SJSA1 (cell line): Measurements from ENCODE around the gene UNC119. TPM values are rescaled to one million over a fixed set of nuclear protein-coding genes. Genes with fewer than 3 reads are reported as not detected.

ENCODE experiments used
- DNase-seq, 2 experiments: peaks; one replicate each; pipeline ENCODE4 v3.0.0-alpha.2; 2015 to 2020; ENCODE audit warnings: low spot score in 2 of 2, low read depth in 1 of 2
- H3K27ac ChIP-seq: fragments of 250-450 bp; sonication (Bioruptor Pico); 2 replicates; pipeline ENCODE4 v1.5.1; 2020; ENCODE audit warnings: mild to moderate bottlenecking, moderate library complexity
- H3K27me3 ChIP-seq: fragments of 250-450 bp; sonication (Bioruptor Pico); replicated peaks from 2 replicates; pipeline ENCODE4 v1.5.1; 2020; ENCODE audit warnings: mild to moderate bottlenecking, moderate library complexity
- H3K36me3 ChIP-seq: fragments of 250-450 bp; sonication (Bioruptor Pico); 2 replicates; pipeline ENCODE4 v1.5.1; 2020; ENCODE audit warnings: mild to moderate bottlenecking
- H3K4me1 ChIP-seq: fragments of 250-450 bp; sonication (Bioruptor Pico); replicated peaks from 2 replicates; pipeline ENCODE4 v1.6.1; 2021; ENCODE audit warnings: mild to moderate bottlenecking
- H3K4me3 ChIP-seq: fragments of 250-450 bp; sonication (Bioruptor Pico); 2 replicates; pipeline ENCODE4 v1.5.1; 2020; ENCODE audit warnings: mild to moderate bottlenecking
- H3K9me3 ChIP-seq: fragments of 250-450 bp; sonication (Bioruptor Pico); replicated peaks from 2 replicates; pipeline ENCODE4 v1.5.1; 2020; ENCODE audit warnings: mild to moderate bottlenecking
- total RNA-seq: library from RNA; depleted of rRNA; stranded (reverse); fragments of >200 nt; shearing (Covaris generic); gene quantifications from 2 replicates; pipeline ENCODE4 v1.2.3, GENCODE V29; 2014; rRNA removed

UNC119 gene
- total RNA-seq, 1 experiment from 2014 or later: 27.2 TPM

GRCh38 chr17:28499684-28500357 is 52.6 kb downstream of the UNC119 start:
- no peaks in the 10 kb centered on the region for H3K36me3 ChIP-seq
- no peaks in the 10 kb centered on the region for H3K9me3 ChIP-seq
- H3K4me1 ChIP-seq: no peaks in the 10 kb centered on the region
- H3K4me3 ChIP-seq: no peak overlapping the region
- H3K27ac ChIP-seq: no peak overlapping the region
- no peak for DNase-seq
- H3K27me3 ChIP-seq: peaks cover 22% of the 10 kb centered on the region

GRCh38 chr17:28499364-28499664 is 53.1 kb downstream of the UNC119 start:
- H3K4me1 ChIP-seq: no peaks in the 10 kb centered on the region
- DNase-seq: no peak

GRCh38 chr17:28498652-28499363 is 53.6 kb downstream of the UNC119 start:
- Histone ChIP-seq H3K27me3 (peaks cover 13% of the 10 kb centered on the region), H3K9me3 (no peaks in the 10 kb centered on the region), H3K4me1 (no peaks in the 10 kb centered on the region), H3K4me3 (no peak overlapping the region), H3K36me3 (no peaks in the 10 kb centered on the region), H3K27ac (no peak overlapping the region)
- DNase-seq: no peak

More at GRCh38 chr17:28499364-28499664, 53.1 kb downstream of the UNC119 start:
- H3K36me3 ChIP-seq: no peaks in the 10 kb centered on the region
- peaks cover 17% of the 10 kb centered on the region for H3K27me3 ChIP-seq
- H3K27ac ChIP-seq: no peak overlapping the region
- no peak overlapping the region for H3K4me3 ChIP-seq
- H3K9me3 ChIP-seq: no peaks in the 10 kb centered on the region

- Histone ChIP-seq H3K4me3 (no peak overlapping the region), H3K27ac (no peak overlapping the region), H3K27me3 (peaks cover 8% of the 10 kb centered on the region), H3K36me3 (no peaks in the 10 kb centered on the region), H3K9me3 (no peaks in the 10 kb centered on the region), H3K4me1 (no peaks in the 10 kb centered on the region)
- DNase-seq: no peak
These were observed 54.5 kb downstream of the UNC119 start for GRCh38 chr17:28497931-28498330.

Other genes with a start within 250 kb of the UNC119 start
- 51.0 and 61.5 TPM in 2 replicates for gene TMEM97, start 233.4 kb downstream of the UNC119 start, total RNA-seq
- 40.2 and 52.1 TPM in 2 replicates for gene IFT20, start 217.2 kb downstream of the UNC119 start, total RNA-seq
- gene TNFAIP1, start 216.9 kb downstream of the UNC119 start, total RNA-seq: 30.0 and 30.1 TPM in 2 replicates
- 110 and 125 TPM in 2 replicates for gene POLDIP2, start 195.1 kb downstream of the UNC119 start, total RNA-seq
- not detected in 2 replicates for gene SEBOX, start 187.4 kb downstream of the UNC119 start, total RNA-seq
- 0.08 TPM in 1 of 2 replicates, not detected in the other for gene VTN, start 182.3 kb downstream of the UNC119 start, total RNA-seq
- gene SARM1, start 180.9 kb downstream of the UNC119 start, total RNA-seq: 10.8 and 18.0 TPM in 2 replicates
- 1.8 and 2.5 TPM in 2 replicates for gene SLC46A1, start 146.4 kb downstream of the UNC119 start, total RNA-seq
- not detected in 2 replicates for gene SLC13A2, start 79.0 kb downstream of the UNC119 start, total RNA-seq
- not detected in 2 replicates for gene FOXN1, start 46.3 kb downstream of the UNC119 start, total RNA-seq
- 40.8 and 81.8 TPM in 2 replicates for gene PIGS, start 18.9 kb upstream of the UNC119 start, total RNA-seq
- gene ALDOC, start 24.3 kb upstream of the UNC119 start, total RNA-seq: 6.1 and 9.4 TPM in 2 replicates
- gene SPAG5, start 46.4 kb upstream of the UNC119 start, total RNA-seq: 105 and 108 TPM in 2 replicates
- 5.0 TPM in 1 of 2 replicates, not detected in the other for gene RSKR, start 61.6 kb upstream of the UNC119 start, total RNA-seq
- gene BLTP2, start 92.5 kb upstream of the UNC119 start, total RNA-seq: 52.0 and 58.8 TPM in 2 replicates
- 59.8 and 125 TPM in 2 replicates for gene SDF2, start 109.3 kb upstream of the UNC119 start, total RNA-seq
- 25.9 and 39.3 TPM in 2 replicates for gene SUPT6H, start 109.6 kb upstream of the UNC119 start, total RNA-seq
- 0.53 and 0.69 TPM in 2 replicates for gene PROCA1, start 159.3 kb upstream of the UNC119 start, total RNA-seq
- 1,039 and 1,435 TPM in 2 replicates for gene RAB34, start 165.2 kb upstream of the UNC119 start, total RNA-seq
- gene RPL23A, start 167.4 kb upstream of the UNC119 start, total RNA-seq: 591 and 789 TPM in 2 replicates
- 1.6 TPM in 1 of 2 replicates, not detected in the other for gene TLCD1, start 173.6 kb upstream of the UNC119 start, total RNA-seq
- gene NEK8, start 176.2 kb upstream of the UNC119 start, total RNA-seq: 1.1 and 2.2 TPM in 2 replicates
- gene TRAF4, start 191.4 kb upstream of the UNC119 start, total RNA-seq: 38.4 and 51.0 TPM in 2 replicates